ENCODE results near the gene FERMT3.
"Not testable (repeated sequence)": the region's sequence is repeated elsewhere in the genome, so short reads cannot be mapped to it uniquely, and the experiment has no call there.

The FERMT3 gene

DNA sequence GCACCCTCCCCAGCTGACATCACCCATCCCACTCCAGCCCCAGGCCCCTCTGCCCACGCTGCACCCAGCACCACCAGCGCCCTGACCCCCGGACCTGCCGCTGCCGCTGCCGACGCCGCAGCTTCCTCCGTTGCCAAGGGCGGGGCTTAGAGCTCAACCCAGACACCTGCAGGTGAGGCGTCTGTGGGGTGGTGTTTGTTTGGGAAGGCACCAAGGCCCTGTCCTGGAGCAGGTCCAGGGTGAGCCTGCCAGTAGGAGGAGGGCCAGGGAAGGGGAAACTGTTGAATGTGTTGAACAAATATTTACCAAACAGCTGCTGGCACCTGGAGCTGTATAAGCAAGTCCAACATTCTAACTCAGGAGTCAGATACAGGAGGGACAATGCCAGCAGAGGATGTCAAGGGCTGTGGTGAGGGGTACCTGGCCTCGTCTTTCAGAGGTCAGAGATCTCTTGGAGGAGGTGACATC, 31.0 kb downstream of the FERMT3 start:
- no peak for DNase-seq

DNA sequence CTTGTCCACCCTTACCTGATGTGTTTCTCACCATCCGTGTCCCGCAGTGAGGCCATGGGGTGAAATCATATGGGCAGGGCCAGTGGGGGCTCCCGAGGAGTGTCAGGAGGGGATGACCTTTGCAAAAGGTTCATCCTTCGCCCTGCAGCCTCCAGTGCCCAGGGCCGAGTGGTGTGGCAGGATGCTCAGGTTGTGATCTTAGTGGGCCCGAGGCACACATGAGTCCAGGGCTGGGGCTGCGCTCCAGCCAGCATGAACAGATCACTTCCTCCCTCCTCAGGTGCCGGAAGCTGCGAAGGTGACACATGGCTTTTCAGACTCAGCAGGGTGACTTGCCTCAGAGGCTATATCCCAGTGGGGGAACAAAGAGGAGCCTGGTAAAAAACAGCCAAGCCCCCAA, 31.6 kb downstream of the FERMT3 start:
- DNase-seq: no peak

DNA sequence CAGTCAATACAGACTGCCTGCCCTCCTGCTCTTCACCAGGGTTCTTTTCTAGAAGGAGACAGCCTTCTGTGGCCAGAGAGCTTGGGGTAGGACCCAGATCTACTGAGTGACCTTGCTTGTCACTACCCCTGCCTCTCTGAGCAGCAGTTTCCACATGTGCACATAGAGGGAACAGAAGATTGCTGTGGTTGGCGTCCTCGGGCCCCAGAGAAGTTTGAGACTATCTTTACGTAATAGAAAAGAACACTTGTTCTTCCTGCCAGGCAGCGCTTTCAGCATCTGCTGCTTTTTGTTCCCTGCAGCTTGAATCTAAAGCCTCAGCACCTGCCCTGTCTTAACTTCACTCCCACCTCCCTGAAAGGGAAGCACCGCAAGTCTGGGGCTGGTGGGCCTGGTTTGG, 32.5 kb downstream of the FERMT3 start:
- DNase-seq: no peak

DNA sequence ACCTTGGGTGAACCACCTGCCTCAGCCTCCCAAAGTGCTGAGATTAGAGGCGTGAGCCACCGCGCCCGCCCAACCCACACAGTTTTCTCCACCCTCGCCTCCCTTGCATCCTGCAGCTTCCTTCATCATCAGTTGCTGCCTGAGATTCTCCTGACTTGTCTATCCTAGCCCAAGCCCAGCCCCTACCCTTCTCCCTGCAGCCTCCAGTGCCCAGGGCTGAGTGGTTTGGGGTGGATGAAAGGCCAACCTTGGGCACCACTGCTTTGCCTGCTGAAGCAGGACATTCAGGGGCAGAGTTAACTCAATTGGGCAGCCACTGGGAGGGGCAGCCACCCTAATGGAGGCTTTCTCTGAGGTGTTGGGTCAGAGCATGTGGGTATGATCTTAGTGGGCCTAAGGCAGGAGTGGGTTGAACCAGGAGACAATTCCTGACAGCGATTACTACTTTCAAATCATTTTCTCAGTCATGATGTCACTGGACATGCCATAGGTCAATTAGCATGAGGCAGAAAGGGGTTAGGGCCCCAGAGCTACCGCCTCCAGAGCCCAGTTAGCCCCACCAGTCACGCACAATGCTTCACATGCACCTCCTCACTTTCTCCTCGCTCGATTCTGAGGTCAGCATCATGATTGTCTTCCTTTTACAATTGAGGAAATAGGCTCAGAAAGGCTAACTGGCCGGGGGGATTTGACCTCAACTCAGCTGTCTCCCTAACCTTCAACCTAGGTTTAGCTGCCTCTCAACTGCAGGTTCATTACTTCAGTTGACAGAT, 33.3 kb downstream of the FERMT3 start:
- no peak for DNase-seq

DNA sequence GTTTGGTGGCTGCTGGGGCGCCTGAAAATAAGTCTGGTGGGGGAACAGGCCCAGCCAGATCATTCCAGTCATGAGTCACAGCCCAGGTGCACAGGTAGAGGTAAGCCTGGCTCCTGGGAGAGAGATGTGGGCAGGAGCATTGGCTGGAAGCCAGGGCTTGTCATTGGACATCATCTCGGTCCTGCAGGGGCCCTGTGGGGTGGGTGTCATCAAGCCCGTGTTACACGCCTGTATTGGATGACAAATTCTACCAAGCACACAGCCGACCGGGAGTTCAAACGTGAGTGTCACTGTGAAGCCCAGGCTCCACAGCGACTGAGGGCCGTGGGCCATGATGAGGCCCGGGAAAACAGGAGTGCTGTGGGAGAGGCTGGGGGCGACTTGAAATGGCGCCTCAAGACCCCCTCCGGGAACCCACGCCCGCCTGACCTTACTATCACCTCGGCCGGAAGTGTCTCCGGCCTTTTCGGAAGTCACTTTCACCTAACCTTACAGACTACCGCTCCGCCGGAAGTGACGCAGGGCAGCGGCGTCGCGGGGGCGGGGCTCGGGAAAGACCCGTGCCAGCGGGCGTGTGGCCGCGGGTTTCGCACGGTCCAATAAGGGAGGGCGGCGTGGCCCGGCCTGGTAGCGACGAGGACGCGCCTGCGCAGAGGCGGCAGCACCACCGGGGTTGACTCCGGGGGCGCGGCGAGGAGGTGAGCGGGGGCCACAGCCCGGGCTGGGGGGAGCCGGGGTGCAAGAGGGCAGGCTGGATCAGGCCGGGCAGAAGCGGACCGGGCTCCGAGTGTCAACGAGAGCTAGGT, 34.1 kb downstream of the FERMT3 start, which contains the start of gene FKBP2:
Gene FKBP2, plus strand, starts transcription at position 661 of the 806 bp plus-strand sequence. CDS start 1,293 bp downstream, outside the sequence.
- peak; percentile 98 to 99 for DNase-seq

DNA sequence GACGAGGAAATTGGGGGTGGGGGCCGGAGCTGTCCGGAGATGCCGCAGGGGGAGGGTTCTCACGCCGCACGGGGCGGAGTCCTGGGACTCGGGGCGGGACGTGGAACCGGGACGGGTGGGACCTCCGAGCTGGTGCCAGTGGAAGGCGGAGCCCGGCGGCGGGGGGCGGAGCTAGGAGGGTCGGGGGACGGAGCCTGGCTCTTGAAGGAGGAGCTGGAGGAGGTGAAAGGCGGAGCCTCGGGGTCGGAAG, 34.6 kb downstream of the FERMT3 start:
- no peak for DNase-seq

DNA sequence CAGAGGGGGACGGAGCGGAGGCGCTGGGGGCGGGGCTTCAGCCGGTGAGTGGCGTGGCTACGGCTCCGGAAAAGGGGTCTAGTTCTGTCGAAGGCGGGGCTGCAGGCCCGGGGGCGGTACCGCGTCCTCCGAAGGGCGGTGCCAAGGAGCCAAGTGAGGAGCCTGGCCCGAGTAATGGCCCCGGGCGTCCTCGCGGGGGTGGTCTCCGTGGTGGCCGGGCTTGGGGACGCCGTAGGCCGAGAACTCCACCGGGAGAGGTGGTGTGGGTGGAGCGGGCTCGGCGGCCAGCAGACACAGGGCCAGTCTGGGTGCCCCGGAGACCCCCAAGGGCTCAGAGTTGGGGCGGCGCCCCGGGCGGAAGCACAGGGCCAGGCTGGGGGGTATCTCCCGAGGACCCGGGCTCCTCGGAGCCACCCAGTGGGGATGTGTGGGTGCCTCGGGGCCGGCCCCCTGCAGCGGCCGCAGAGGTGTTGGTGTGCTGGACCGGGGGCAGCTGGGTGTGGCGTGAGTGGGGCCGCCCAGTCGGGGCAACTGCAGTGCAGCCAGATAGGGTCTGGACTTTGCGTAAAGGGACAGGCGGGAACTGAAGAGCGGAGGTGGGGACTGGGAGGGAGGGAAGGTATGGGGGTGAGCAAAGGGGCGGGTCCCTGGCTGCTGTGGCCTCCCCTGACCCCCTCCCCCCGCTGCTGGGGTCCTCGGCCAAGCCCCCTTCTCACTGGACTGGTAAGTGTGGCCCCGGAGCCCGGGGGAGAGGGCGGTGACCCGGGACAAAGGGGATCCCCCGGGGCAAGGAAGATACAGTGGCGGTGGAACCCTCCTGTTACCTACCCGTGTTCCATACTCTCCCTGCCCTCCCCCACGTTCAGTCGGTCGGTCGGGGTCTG, 35.2 kb downstream of the FERMT3 start:
- peak; percentile 100 for DNase-seq

DNA sequence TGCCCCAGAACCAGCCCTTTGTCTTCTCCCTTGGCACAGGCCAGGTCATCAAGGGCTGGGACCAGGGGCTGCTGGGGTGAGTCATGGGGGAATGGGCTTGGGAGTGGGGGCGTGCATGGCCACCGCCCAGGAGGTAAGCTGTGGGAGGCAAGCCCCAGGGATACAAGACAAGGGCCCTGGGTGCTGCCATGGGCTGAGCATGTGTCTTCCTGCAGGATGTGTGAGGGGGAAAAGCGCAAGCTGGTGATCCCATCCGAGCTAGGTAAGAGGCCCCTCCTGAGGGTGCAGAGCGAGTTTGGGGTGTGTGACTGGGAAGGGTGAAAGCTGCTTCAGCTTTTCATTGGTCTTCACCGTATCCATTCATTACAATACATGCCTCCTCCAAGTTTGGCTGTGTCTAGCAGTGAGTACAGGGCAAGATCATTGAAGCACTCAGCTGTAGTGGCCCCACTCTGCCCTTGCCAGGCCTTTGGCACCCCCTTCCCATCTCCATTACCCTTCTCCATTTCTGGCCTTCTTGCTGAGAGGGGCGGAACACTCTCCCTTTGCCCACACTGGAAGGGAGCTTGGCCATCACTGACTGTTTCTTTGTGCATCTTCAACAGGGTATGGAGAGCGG, 36.8 kb downstream of the FERMT3 start:
- DNase-seq: no peak

DNA sequence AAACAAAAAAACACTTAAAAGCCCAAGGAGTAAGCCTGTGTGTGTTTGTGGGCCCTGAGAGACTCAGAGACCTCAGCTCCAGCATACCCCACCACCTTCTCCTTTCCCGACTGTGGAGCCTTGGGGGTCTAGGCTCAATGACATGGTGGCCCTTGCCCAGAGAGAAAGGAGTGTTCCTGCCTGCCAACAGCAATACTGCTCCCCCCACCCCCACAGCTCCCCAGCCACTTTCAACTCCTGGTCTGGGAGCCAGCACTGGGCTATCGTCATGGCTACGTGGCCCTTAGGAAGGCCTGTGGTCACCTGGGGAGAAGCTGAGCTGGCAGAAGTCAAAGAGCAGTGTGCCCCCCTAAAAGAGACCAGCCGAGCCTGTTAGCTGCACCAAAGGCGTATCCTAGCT, 37.6 kb downstream of the FERMT3 start:
- DNase-seq: no peak

DNA sequence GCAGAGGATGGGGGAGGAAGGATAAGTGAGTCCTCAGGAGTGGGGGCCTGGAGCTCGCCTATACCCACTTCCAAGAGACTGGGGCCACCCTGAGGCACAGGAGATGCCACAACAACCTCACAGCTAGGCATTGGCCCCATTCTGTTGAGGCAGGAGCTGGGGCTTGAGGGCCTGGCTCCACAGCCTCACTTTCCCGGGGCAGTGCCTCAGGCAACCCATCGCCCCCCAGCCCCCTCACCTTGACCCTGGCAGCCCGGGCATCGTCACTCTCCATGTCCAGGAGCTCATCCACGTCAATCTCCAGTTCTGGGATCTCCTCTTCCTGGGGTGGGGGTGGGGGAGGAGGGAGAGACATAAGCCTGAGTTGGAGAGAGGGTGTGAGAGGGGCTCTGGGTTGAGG, 38.4 kb downstream of the FERMT3 start:
- no peak for DNase-seq

DNA sequence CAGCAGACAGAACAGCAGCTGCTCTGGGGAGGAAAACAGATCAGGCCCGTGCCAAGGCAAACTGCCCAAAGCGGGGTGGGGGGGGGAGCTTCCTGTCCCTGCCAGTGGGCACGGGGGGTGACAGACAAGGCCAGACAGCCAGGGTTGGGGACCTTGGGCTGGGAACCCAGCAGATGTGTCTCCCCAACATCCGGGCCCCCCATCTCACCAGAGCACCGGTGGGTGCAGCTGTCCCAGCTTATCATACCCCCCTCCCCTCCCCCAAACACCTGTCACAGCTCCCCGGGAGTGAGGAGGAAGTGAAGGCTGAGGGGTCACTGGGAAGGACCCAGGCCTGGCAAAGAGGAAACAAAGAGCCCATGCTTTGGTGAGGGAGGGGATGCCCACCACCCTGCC, 38.9 kb downstream of the FERMT3 start:
- DNase-seq: peak in 1 of 2 experiments; percentile 17

DNA sequence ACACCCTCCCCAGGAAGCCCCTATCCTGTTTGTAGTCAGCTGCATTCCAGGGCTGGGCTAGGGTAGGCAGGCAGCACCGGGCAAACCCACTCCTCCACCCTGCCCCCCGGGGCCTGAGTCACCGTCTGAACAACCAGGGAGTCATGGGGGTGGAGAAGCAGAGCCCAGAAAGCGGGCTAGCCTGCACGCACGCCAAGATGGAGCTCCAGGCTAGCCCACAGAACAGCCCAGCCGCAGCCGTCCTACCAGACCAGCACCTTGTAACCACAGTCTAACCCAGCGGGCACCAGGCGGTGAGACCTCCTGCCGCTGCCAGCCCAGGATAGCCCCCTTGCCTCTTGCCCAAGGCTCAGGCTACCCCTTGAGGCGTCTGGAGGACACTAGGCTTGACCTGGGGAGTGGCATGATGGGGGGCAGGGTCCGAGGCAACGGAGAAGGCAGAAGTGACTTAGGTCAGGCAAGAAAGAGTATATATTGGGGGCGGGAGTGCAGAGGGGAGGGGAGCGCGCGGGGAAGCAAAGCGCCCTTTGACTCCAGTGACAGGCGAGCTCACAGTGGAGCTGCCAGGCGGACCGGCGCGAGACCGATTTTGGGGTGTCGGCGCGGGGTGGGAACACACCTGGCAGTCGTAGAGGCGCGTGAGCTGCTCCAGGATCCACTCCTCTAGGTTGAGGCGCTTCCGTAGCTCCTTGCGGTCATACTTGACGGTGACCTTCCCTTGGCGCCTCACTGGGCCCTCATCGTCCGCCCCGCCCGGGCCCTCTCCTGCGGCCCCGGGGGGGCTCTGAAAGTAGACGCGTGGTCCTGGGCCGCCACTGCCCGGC, 39.5 kb downstream of the FERMT3 start:
- DNase-seq: peak; percentile 80 to 92

DNA sequence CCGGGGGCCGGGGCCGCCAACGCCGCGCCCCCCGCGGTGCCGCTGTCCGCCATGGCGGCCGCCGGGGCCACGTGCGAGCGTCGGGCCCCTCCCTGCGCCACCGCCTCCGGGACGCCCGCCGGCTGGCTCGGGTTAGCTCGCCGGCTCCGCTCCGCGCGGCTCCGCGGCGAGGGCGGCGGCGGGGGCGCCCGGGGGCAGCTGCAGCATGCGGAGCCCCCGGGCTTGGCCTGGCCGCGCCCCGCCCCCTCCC, 40.0 kb downstream of the FERMT3 start:
- not testable (repeated sequence) for DNase-seq

DNA sequence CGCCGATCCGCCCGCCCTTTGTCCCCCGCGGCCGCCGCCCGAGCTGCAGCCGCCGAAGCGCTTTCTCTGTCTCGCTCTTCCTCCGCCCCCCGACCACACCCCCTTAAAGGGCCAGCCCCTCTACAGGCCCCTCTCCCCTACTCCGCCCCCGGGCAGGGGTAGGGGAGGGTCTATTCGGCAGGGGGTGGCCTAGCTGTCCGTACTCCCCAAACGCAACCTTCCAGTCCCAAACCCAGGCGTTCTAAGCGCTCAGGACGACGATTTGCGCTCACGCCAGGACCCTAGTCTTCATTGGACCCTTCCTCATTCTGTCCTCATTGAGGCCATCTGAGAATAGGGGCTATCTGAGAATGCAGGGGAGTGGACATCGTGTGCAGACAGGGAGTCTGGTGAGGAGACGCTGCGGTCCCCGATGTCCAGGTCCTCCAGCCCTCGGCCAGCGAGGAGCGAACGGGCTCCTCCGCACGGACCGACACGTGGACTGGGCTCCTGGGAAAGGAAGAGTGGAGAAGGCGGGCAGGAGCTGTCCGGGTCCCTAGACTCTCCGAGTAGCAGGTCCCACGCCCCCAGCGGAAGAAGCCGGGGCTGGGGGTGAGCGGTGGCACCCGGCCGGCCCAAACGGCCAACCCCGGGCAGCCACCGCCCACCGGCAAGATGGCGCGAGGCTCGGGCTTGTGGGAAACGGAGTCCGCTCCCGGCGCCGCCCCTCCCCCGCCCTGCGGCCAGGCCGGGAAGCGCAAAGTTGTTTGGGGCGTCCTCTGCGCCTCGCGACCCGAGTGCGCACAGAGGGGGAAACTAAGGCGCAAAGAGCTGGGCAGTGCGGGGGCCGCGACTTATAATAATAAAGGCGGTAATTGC, 40.6 kb downstream of the FERMT3 start, which contains the start of gene PPP1R14B:
Gene PPP1R14B, minus strand, starts transcription at position 73 of the 858 bp plus-strand sequence. CDS start 270 bp downstream, outside the sequence.
- peak; percentile 81 to 84 for DNase-seq

DNA sequence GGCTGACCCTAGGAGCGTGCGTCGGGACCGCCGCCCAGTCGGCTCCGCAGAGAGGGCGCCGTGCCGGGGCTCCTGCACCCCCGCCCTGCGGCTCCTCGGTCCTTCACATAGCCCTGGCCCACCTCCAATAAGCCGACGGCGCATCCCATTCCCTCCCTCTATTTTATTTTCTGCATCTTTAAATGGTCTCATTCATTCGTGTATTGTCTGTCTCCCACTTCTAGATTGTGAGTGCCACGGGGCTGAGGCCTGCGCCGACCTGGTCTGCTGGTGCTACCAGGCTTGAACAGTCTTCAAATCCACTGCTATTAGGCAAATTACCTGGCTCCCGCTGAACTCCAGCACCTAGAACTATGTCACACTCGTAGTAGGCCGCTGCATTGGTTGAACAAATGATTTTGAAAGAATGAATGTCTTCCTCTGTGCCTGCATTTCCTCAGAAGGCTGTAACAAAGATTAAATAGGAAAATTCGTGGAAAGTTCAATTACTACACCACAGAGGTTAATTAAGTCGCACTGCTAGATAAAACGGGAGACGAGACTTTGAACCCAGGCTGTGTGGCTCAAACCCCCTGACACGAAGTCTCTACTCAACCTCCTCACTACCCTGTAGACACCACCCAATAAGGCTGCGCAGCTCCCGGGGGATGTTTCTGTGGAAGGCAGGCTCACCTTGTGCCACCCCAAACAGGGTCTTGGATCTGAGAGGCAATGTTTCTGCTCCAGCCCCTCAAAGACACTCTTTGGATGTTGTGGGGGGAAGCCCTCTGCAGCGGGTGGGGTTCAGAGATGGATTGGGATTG, 41.4 kb downstream of the FERMT3 start:
- no peak for DNase-seq

DNA sequence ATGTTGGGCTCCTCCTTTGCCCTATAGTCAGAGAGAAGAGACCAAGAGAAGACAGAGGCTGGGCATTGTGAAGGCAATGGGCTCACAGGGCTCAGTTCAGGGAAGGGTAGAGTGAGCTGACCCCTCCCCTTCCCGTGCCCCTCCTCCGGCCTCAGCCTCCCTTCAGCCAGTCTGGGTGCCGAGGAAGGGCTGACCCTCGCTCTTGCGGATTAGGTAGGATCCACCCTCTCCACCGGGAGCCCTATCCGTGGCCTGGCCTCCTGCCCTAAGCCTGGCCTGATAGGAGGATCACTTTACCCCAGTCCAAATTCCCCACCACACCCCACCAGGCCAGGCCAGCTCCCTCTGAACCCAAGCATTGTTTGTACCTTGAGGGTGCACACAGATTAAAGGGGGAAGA, 42.1 kb downstream of the FERMT3 start:
- no peak for DNase-seq

DNA sequence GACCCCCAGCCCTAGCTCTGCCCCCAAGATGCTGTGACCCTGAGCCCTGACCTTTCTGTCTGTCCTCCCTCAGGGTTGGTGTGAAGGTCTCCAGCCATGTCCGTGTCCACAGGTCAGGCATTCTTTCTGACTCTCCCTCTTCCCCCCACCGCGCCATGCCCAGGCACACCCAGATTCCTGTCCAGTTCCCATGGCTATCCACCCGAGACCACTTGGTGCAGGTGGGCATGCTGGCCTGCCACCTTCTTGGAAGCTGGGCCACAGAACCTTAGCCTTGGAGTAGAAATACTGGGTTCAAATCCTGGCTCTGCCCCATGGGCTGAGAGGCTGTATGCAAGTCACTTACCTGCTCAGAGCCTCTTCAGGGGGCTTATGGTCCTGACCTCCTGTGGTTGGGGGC, 42.5 kb downstream of the FERMT3 start:
- DNase-seq: no peak

DNA sequence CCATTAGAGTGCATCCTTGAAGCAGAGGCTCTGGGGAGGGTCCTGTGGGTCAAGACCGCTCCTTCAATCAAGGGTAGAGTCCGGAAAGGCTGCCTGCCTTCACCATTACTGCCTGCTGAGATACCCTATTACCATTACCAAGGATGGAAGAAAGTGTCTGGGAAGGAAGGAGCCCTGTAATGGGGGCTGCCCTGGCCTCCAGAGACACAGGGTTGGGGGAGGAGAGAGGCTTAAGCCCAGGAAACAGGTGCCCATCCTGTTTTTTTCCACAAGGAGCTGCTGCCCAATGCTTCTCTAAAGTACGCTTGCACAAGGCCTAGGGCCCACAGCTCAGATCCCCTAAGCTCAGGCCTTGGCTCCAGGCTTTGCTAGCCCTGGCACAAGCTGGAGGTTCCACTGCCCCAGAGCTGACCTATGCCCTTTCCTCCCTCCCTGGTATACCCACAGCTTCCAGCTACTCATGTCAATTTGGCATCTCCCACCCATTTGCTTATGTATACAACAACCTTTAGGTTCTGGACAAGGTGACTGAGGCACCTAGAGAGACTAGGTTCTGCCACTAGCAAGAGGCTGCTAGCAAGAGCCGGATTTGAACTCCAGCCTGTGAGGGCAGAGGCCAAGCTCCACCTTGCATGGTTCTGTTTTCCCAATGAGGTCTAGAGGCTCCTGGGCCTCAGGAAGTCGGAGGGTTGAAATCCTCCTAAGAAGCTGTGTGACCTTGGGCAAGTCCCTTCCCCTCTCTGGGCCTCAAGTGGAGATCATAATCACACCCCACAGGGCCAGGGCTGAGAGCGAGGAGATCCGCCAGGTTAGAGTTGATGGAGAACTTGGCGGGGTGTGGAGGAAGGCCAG, 43.3 kb downstream of the FERMT3 start:
- DNase-seq: no peak

DNA sequence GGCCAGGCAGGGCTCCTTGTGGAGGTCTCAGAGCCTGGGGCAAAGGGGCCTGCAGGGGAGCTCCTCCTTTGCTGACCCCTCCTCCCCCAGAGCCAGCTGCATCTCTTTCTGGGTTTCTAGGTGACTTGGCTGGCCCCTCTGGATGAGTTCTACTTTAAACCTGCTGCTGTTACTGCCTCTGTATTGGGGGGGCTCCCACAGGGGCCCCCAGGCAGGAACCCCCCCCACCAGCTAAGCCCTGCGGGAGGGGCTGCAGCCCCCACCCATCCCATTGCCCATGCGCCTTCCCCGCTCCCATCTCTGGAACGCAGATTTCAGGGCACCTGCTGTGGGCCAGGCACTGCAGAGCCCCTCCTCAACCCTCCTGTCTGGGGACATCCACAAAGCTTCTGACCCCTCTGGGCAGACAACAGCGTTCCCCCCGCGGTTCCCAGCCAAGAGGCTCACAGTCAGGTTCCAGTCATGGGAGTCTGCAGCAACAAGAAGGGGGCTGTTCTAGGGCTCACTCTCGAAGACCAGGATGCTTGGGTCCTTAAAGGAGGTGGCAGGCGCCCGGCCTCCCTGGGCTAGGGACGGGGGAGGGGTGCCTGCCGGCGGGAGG, 44.0 kb downstream of the FERMT3 start:
- DNase-seq: no peak
